WTC11 (cell line): ENCODE results near the gene EBF3. TPM values are rescaled to one million over a fixed set of nuclear protein-coding genes. Genes with fewer than 3 reads are reported as not detected.

ENCODE experiments used
- ATAC-seq: fragments of 200-7000 bp; cut with Tn5 transposase; 2 replicates; pipeline ENCODE4 v1.10.0; 2021; ENCODE audit warnings: mild to moderate bottlenecking, moderate library complexity
- CTCF ChIA-PET: fragments of 300-600 bp; sonication (Branson Sonifier 250); formaldehyde crosslinking; loops from one replicate; lab custom pipeline; 2021; ENCODE audit warnings: antibody characterized with exemption; lab: Charles Lee
- POLR2A ChIA-PET: fragments of 350-600 bp; sonication (Branson Sonifier 250); formaldehyde crosslinking; loops from one replicate; lab custom pipeline; 2021; ENCODE audit warnings: antibody characterized with exemption; lab: Charles Lee
- DNase-seq: peaks from one replicate; pipeline ENCODE4 v3.0.0; 2021; ENCODE audit warnings: low spot score
- H3K27ac Mint-ChIP-seq: 2 replicates; pipeline ENCODE4 v1.8.0; 2021; ENCODE audit warnings: mixed read lengths
- H3K27me3 Mint-ChIP-seq: 2 replicates; pipeline ENCODE4 v1.8.0; 2021; ENCODE audit warnings: low read depth, mild to moderate bottlenecking, moderate library complexity, mixed read lengths
- H3K36me3 Mint-ChIP-seq: 2 replicates; pipeline ENCODE4 v1.8.0; 2021; ENCODE audit warnings: mixed read lengths
- H3K4me1 Mint-ChIP-seq: 2 replicates; pipeline ENCODE4 v1.8.0; 2022; ENCODE audit warnings: mixed read lengths
- H3K4me3 Mint-ChIP-seq: 2 replicates; pipeline ENCODE4 v1.8.0; 2021; ENCODE audit warnings: mild to moderate bottlenecking, moderate library complexity, mixed read lengths
- H3K9me3 Mint-ChIP-seq: 2 replicates; pipeline ENCODE4 v1.8.0; 2021; ENCODE audit warnings: mixed read lengths
- CBFB ChIP-seq: sonication (generic); formaldehyde crosslinking; IDR thresholded peaks from 2 replicates; pipeline ENCODE4 v1.8.1; 2022; ENCODE audit warnings: mild to moderate bottlenecking, low read depth, missing genetic modification reagents
- CREM ChIP-seq: sonication (generic); formaldehyde crosslinking; IDR thresholded peaks from 2 replicates; pipeline ENCODE4 v1.8.1; 2022; ENCODE audit warnings: mild to moderate bottlenecking, missing genetic modification reagents, moderate library complexity
- ELF4 ChIP-seq: sonication (generic); formaldehyde crosslinking; IDR thresholded peaks from 2 replicates; pipeline ENCODE4 v1.8.1; 2022; ENCODE audit warnings: low read depth, mild to moderate bottlenecking, moderate library complexity, missing genetic modification reagents
- GABPB1 ChIP-seq: sonication (generic); formaldehyde crosslinking; IDR thresholded peaks from 2 replicates; pipeline ENCODE4 v1.8.1; 2023; ENCODE audit warnings: mild to moderate bottlenecking, missing genetic modification reagents
- JAZF1 ChIP-seq: fragments of 250-450 bp; sonication (Bioruptor Pico); IDR thresholded peaks from 2 replicates; pipeline ENCODE4 v1.9.0; 2021; ENCODE audit warnings: moderate library complexity, mild to moderate bottlenecking, inconsistent platforms
- NR1H2 ChIP-seq: sonication (generic); formaldehyde crosslinking; IDR thresholded peaks from 2 replicates; pipeline ENCODE4 v1.9.0; 2021; ENCODE audit warnings: mild to moderate bottlenecking, moderate library complexity, missing genetic modification reagents
- TCF7 ChIP-seq: sonication (generic); formaldehyde crosslinking; IDR thresholded peaks from 2 replicates; pipeline ENCODE4 v1.8.0; 2022; ENCODE audit warnings: mild to moderate bottlenecking, low read depth, missing genetic modification reagents, moderate library complexity
- TEAD1 ChIP-seq: sonication (generic); formaldehyde crosslinking; IDR thresholded peaks from 2 replicates; pipeline ENCODE4 v1.8.0; 2022; ENCODE audit warnings: mild to moderate bottlenecking, missing genetic modification reagents
- ZNF121 ChIP-seq: sonication (generic); formaldehyde crosslinking; IDR thresholded peaks from 2 replicates; pipeline ENCODE4 v1.8.0; 2023; ENCODE audit warnings: missing genetic modification reagents
- ZNF219 ChIP-seq: sonication (generic); formaldehyde crosslinking; IDR thresholded peaks from 2 replicates; pipeline ENCODE4 v1.8.0; 2023; ENCODE audit warnings: missing genetic modification reagents, mild to moderate bottlenecking, borderline replicate concordance
- ZNF263 ChIP-seq: sonication (generic); formaldehyde crosslinking; IDR thresholded peaks from 2 replicates; pipeline ENCODE4 v1.8.1; 2022; ENCODE audit warnings: low read depth, mild to moderate bottlenecking, moderate library complexity, missing genetic modification reagents
- ZNF532 ChIP-seq: fragments of 250-450 bp; sonication (Bioruptor Pico); IDR thresholded peaks from 2 replicates; pipeline ENCODE4 v1.9.0; 2021; ENCODE audit warnings: mild to moderate bottlenecking, borderline replicate concordance
- total RNA-seq: library from RNA; stranded (reverse); gene quantifications from 3 replicates; pipeline ENCODE4 v1.2.3, GENCODE V29; 2021
- TF ChIP-seq, protein P1 (sequence below): sonication (generic); formaldehyde crosslinking; IDR thresholded peaks from 2 replicates; pipeline ENCODE4 v1.8.1; 2023; ENCODE audit warnings: mild to moderate bottlenecking, missing genetic modification reagents
- TF ChIP-seq, protein P2 (sequence below): sonication (generic); formaldehyde crosslinking; IDR thresholded peaks from 2 replicates; pipeline ENCODE4 v1.8.0; 2022; ENCODE audit warnings: missing genetic modification reagents
- TF ChIP-seq, protein P3 (sequence below): sonication (generic); formaldehyde crosslinking; IDR thresholded peaks from 2 replicates; pipeline ENCODE4 v1.8.1; 2022; ENCODE audit warnings: missing genetic modification reagents, borderline replicate concordance

Gene EBF3
- total RNA-seq, 1 experiment from 2014 or later = 1.2 TPM

DNA sequence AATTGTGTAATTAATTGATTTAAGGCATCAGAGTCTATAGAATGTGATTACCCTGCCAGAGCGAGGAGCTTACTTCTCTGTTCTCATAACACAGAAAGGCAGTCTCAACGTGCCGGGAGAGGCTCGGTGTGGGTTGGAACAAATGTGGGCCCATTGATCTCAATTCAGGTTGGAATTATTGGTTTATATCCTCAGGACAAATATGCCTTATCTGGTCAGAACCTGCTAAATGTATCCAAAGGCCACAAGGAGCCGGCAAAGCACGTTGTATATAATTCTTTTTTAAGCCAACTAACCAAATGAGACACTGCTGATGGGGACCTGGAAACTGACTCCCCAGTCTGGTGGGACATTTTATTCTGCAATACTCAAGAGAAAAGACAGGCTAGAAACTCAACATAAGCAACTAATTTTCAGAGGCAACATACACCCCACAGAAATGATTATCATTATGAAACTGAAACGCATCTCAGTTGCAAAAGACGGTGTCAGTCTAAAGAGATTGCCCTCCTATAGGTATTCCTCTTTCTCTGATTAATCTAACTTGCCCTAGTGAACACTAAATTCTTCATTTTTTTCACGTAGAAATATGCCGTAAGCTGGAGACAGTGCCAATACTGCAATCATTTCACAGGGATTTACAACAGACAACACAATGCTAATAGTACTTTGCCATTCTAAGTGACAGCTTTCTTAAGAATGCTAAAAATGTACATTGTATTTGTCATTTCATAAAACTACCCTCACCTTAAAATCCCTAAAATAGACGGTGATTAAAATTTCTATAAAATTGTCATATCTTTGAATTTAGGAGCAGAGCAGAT is 9.4 kb downstream of the EBF3 start (continued):
- TF ChIP-seq JAZF1 (CRISPR knock-in tag) = no peak
- TF ChIP-seq, protein P1, sequence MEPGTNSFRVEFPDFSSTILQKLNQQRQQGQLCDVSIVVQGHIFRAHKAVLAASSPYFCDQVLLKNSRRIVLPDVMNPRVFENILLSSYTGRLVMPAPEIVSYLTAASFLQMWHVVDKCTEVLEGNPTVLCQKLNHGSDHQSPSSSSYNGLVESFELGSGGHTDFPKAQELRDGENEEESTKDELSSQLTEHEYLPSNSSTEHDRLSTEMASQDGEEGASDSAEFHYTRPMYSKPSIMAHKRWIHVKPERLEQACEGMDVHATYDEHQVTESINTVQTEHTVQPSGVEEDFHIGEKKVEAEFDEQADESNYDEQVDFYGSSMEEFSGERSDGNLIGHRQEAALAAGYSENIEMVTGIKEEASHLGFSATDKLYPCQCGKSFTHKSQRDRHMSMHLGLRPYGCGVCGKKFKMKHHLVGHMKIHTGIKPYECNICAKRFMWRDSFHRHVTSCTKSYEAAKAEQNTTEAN (CRISPR knock-in tag) = no peak
- no peak for TF ChIP-seq ZNF121 (CRISPR knock-in tag)
- TF ChIP-seq NR1H2 = no peak
- TF ChIP-seq TCF7 (CRISPR knock-in tag) = no peak
- no peak for TF ChIP-seq TEAD1 (CRISPR knock-in tag)
- no peak for TF ChIP-seq CBFB (CRISPR knock-in tag)
- TF ChIP-seq CREM (CRISPR knock-in tag) = no peak
- no peak for TF ChIP-seq ZNF532

DNA sequence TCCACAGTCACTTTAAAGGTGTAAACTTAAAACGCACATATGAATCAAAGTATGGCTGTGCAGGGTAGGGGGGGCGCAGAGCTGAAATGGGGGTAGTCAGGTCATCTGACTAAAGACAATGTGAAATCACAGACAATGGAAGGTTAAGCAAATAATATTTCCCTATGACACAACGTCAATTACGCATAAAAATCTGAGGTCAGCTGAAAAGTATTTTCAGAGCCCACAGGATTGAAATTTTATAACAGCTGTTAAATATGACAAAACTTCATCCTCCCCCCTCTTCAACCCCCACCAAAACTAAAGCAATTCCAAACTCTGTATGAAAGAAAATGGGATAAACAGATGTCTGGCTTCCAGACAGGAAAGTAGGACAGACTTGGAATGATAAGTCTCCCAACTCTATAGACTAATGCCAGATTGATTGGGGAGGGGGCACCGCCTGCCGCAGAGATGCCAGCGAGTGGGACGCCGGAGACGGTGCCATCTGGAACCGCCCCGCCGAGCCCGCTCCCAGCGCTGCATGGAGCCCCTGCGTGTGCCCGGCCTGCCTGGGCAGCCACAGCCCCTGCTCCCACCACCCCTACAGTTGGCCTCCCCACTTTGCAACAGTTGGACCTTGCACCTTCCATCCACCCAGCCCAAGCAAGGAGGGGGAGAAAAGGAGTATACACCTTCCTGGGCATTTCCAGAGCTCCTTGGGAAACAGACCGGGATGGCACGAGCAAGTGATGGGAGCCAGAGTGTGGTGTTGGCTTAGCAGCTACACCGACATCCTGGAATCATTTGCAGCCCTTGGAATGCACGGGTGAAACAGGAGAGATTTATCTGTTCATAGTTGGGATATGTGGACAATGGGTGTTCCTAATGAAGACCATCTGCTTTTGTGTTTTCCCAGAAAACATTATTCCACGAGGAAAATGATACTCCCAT is 10.7 kb downstream of the EBF3 start:
- Mint-ChIP-seq H3K4me1 (peaks cover 62% of the 10 kb centered on the region), H3K27me3 (peaks cover 71% of the 10 kb centered on the region), H3K9me3 (no peaks in the 10 kb centered on the region), H3K36me3 (no peaks in the 10 kb centered on the region), H3K27ac (no peak overlapping the region), H3K4me3 (no peak overlapping the region)
- TF ChIP-seq ZNF263 (CRISPR knock-in tag) = no peak
- TF ChIP-seq ZNF219 (CRISPR knock-in tag) = no peak
- POLR2A ChIA-PET = no interaction called here
- CTCF ChIA-PET = interaction anchor here (1.3 kb wide), 1 partner anchor 64 kb away, joined by 4 read pairs; no protein-coding TSS in a partner anchor
- DNase-seq (no peak), ATAC-seq (no peak)

GRCh38 chr10:129952378-129953118 is 11.5 kb downstream of the EBF3 start:
- Mint-ChIP-seq H3K27me3 (peaks cover 62% of the 10 kb centered on the region), H3K4me3 (no peak overlapping the region), H3K27ac (no peak overlapping the region), H3K9me3 (no peaks in the 10 kb centered on the region), H3K4me1 (peaks cover 55% of the 10 kb centered on the region), H3K36me3 (no peaks in the 10 kb centered on the region)
- DNase-seq = no peak
- CTCF ChIA-PET = no interaction called here
- ATAC-seq = no peak
- POLR2A ChIA-PET = no interaction called here
- TF ChIP-seq, protein P2, sequence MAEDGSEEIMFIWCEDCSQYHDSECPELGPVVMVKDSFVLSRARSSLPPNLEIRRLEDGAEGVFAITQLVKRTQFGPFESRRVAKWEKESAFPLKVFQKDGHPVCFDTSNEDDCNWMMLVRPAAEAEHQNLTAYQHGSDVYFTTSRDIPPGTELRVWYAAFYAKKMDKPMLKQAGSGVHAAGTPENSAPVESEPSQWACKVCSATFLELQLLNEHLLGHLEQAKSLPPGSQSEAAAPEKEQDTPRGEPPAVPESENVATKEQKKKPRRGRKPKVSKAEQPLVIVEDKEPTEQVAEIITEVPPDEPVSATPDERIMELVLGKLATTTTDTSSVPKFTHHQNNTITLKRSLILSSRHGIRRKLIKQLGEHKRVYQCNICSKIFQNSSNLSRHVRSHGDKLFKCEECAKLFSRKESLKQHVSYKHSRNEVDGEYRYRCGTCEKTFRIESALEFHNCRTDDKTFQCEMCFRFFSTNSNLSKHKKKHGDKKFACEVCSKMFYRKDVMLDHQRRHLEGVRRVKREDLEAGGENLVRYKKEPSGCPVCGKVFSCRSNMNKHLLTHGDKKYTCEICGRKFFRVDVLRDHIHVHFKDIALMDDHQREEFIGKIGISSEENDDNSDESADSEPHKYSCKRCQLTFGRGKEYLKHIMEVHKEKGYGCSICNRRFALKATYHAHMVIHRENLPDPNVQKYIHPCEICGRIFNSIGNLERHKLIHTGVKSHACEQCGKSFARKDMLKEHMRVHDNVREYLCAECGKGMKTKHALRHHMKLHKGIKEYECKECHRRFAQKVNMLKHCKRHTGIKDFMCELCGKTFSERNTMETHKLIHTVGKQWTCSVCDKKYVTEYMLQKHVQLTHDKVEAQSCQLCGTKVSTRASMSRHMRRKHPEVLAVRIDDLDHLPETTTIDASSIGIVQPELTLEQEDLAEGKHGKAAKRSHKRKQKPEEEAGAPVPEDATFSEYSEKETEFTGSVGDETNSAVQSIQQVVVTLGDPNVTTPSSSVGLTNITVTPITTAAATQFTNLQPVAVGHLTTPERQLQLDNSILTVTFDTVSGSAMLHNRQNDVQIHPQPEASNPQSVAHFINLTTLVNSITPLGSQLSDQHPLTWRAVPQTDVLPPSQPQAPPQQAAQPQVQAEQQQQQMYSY (CRISPR knock-in tag) = no peak
- TF ChIP-seq, protein P3, sequence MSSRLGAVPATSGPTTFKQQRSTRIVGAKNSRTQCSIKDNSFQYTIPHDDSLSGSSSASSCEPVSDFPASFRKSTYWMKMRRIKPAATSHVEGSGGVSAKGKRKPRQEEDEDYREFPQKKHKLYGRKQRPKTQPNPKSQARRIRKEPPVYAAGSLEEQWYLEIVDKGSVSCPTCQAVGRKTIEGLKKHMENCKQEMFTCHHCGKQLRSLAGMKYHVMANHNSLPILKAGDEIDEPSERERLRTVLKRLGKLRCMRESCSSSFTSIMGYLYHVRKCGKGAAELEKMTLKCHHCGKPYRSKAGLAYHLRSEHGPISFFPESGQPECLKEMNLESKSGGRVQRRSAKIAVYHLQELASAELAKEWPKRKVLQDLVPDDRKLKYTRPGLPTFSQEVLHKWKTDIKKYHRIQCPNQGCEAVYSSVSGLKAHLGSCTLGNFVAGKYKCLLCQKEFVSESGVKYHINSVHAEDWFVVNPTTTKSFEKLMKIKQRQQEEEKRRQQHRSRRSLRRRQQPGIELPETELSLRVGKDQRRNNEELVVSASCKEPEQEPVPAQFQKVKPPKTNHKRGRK (CRISPR knock-in tag) = no peak
- TF ChIP-seq GABPB1 = no peak
- no peak for TF ChIP-seq ELF4 (CRISPR knock-in tag)
